Hematopoietic multipotent progenitor cell treated with erythropoietin and hydrocortisone succinate and interleukin-3 and kit ligand, for 15 days (in vitro differentiated cells): Measurements from ENCODE around the gene CREG2.

ENCODE experiments used
- DNase-seq: peaks from one replicate; pipeline ENCODE4 v3.0.0-alpha.2; 2015; ENCODE audit warnings: low spot score

Gene CREG2

DNA sequence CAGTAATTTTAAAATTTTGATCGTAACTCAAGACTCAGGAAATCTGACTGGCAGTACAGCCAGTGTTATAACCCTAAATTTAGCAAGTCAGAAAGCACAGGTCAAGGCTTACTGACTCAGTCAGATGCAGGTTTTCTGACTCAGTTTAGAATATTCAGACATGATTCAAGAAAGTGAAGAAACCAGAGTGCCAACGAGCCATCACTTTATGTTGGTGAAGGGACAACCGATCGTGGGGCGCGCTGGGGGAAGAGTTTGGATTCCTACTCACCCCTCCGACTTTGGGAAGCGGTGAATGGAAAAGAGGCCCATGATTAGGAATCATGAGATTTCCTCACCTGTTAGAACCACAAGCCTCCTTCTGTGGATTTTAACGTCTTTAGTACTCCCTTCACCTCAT lies 79.8 kb downstream of the CREG2 start:
- DNase-seq: no peak

DNA sequence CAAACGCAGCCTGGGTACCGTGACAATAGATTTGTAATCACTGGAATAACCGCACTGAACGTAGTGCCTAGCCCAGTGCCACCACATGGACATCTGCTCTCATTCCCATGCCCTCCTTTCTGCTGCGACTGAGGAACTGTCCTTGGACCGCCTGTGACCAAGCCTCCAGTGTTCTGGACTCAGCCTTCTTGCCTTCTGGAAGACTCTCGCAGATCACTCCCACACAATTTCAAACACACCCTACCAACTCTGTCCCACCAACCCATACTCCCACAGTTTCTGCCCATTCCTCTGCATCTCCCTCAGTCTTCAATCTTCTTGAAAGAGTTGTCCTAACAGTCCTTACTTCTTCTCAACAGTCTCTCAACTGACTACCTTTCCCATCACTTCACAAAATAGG lies 80.9 kb downstream of the CREG2 start:
- DNase-seq: no peak

DNA sequence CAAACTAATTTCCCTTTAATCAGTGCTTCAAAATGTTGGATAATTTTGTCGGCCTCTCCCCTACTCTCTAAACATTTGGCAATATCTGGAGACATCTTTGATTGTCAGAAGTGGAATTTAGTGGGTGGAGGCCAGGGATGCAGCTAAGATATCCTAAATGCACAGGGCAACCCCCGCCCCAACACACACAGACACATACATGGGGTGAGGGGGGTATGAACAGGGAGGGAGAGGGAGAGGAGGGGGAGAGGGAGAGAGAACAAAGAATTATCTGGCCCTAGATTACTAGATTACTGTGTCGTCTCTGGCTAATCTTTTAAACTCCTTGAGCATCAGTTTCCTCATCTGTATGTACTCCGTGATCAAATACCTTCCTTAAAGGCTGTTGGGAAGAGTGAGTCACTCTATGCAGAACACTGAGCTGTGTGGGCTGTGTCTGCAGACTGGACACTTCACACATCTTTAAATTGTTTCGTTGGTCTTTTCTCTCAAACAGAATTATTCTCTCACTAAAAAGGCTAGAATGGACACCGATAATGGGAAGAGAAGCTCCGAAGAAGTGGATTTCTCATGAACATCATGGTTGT lies 81.7 kb downstream of the CREG2 start:
- no peak for DNase-seq

DNA sequence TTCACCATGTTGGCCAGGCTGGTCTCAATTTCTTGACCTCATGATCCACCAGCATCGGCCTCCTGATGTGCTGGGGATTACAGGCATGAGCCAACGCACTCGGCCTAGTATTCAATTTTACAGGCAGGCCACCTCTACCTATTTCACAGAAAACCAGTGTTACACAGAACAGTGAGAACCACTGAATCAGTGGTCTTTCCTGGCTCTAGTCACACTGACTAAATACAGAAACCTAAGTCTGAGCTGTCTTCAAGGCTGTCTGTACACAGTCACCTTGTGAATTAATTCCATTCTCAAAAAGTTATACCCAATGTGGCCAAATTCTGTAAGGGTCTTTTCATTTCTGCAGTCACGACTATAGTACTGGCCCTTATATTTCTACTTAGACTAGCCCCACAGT lies 82.3 kb downstream of the CREG2 start:
- no peak for DNase-seq

DNA sequence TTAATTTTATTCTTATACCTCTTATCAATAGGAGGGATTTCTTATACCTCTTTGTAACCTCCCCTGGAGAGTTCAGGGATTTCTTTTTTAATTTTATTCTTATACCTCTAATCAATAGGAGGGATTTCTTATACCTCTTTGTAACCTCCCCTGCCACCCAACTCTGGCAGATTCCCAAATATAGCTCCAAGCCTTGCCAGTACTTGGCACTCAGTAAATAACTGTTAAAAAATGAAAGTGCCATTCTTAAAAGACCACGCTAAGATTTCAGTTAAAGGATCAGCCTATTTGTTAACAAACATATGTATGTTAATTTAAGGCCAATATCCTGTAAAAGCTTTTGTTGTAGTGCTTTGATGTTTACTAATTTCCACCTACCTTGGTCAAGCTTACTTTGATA lies 83.6 kb downstream of the CREG2 start:
- DNase-seq: no peak

DNA sequence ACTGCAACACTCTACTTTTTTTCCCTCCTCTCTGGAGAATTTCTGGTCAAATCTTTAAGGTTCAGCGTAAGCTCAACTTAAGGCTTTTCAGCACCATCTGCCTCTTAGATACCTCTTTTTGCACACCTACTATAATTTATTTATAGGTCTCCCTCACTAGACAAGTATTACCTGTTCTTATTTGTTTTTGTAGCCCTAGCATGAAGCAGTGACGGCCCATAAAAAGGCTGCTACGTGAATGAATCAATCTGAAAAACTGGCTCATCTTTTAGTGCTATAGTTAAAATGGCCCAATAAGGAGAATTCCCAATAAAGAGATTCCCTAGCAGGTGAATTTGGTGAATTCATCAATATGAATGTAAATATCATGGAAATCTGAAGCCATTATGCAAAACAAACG lies 85.3 kb downstream of the CREG2 start:
- DNase-seq: no peak

DNA sequence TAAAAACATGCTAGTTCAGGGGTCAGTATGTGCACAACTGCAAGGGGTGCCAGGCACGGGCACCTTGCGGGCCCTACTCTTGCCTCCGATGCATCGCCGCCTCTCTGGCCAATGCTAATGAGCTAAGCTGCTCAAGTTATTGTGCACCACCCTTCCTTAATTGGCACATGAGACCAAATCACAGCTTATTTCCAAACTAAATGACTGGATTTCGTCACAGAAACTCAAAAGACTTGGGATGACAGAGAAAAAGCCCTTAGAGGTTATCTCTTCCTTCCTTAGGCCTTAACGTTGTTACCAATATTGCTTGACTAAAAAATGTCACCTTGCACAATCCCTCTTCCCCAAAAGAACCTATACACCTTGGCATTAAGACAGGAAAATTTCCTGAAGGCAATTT lies 86.5 kb downstream of the CREG2 start:
- no peak for DNase-seq

DNA sequence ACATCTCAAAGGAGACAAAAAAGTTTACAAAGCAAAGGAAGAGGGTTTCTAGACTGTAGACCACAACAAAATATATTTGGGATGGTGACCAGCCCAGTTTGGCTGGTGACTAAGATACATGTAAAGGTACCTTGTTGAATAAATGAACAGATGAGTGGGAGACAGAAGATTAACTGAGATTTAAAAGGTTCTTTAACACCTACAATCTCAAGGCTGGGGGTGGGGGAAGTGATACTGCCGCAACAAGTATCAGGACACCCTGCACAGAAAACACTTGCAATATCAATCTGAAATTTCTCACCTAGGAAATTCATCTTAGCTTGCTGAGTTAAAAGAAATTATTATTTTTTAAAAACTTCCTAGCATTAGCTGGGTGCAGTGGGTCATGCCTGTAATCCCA lies 87.1 kb downstream of the CREG2 start:
- DNase-seq: no peak

DNA sequence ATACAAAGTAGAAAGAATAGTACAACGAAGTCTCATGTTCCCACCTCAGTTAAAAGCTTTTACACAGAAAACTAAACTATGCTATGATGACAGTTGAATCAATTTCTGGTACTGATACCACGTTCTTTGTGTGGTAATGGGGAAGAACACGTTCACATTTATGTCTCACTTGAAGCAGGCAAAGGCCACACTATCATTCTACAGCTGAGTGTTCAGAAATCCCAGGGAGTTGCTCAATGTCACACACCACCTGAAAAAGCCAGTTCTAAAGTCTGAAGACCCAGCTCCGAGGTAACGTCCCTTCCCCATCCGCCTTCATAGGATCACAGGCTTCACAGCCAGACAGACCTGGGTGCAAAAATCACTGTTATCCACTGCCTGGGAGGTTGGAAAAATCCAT lies 87.7 kb downstream of the CREG2 start:
- DNase-seq: no peak

DNA sequence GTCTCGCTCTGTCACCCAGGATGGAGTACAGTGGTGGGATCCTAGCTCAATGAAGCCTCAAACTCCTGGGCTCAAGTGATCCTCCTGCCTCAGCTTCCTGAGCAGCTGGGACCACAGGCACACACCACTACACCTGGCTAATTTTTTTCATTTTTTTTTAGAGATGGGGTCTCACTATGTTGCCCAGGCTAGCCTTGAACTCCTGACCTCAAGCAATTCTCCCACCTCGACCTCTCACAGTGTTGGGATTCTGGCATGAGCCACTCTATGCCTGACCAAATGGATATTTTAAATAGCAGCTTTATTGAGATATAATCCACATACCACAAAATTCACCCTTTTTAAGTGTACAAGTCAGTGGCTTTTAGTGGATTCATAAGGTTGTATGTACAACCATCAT lies 89.9 kb downstream of the CREG2 start:
- no peak for DNase-seq

DNA sequence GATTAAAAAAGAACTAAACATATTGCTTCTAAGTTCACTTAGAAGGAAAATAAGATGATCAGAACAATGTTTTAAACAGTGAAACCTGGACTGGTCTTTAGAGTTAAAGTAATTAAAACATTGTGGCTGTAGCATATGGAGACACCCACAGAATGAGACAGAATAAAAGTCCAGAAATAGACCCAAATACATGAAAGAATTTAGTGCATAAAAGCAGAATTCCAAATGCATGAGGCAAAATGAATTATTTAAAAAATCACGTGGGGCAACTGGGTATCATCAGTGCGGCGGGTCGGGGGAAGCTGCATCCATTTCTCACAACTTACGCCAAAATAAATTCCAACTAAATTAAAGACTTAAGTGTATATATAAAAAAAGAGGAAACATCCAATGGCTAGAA lies 90.9 kb downstream of the CREG2 start:
- no peak for DNase-seq

DNA sequence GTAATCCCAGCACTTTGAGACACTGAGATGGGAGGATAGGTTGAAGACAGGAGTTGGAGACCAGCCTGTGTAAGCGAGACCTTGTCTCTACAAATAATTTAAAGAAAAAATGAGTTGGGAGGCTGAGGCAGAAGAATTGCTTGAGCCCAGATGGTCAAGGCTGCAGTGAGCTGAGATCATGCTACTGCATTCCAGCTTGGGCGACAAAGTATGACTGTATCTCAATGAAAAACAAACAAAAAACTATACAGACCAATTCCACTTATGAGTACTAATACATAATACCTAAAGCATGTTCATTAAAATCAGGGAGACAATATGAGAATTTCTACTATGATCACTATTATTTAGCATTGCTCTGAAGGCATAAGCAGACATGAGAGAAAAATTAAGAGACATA lies 91.4 kb downstream of the CREG2 start:
- DNase-seq: no peak
